ENCODE measurements around the gene VASH2.

Gene VASH2

GRCh38 chr1:212930986-212931678 is 19.2 kb upstream of the VASH2 start:
- FAIRE-seq, result no peak

DNA sequence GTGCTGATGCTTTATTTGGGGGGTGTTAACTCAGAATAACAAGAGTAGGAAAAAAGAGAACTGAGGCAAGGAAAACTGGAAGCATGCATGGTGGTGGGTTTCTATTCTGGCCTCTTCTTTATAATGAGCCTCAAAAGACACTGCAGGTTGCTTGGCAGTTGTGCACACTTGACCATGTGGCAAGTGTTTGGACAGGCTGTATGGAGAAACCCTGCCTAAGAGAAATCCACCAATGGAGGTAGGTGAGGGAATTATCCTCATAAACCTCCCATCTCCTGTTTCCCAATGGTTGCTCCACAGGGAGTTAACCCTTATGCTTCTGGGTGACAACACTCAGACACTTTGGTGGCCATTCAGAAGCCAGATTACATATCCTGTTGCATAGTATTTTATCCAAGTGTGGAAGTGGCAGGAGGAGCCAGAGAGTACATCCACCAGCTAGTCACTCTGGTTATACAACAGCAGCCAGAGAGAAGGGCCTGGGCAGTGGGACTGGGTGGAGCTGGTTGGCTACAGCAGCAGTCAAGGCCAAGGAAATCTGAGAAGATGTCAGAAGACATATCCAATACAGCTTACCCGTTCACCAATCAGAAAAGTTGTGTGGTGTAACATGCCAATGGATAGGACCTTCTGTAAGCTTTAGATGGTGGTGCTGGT is 16.4 kb upstream of the VASH2 start:
- no peak for FAIRE-seq

- no peak for FAIRE-seq
These were observed 14.9 kb upstream of the VASH2 start for GRCh38 chr1:212935387-212935981.

- no peak for FAIRE-seq
These were observed 13.3 kb upstream of the VASH2 start for GRCh38 chr1:212937034-212937433.

DNA sequence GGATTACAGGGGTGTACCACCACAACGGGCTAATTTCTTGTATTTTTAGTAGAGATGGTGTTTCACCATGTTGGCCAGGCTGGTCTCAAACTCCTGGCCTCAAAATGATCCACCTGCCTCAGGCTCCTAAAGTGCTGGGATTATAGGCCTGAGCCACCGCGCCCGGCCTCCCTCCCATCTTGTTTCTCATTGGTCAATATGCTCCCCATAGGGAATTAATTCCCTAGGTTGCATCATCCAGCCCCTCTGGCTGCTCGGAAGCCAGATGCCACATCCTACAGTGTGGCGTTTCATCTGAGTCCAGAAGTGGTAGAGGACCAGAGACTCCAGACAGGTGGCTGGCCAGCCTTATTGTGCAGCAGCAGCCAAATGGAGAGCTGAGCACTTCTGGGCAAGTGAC is 11.5 kb upstream of the VASH2 start:
- no peak for FAIRE-seq

- no peak for FAIRE-seq
These were observed 8.9 kb upstream of the VASH2 start for GRCh38 chr1:212941452-212941851.

GRCh38 chr1:212942679-212943392 is 7.5 kb upstream of the VASH2 start:
- no peak for FAIRE-seq

DNA sequence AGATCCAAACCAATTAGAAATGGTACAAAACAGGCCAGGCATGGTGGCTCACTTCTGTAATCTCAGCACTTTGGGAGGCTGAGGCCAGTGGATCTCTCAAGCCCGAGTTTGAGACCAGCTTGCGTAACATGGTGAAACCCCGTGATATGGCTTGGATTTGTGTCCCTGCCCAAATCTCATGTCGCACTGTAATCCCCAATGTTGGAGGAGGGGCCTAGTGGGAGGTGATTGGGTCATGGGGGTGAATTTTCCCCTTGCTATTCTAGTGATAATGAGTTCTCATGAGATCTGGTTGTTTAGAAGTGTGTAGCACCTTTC is 7.0 kb upstream of the VASH2 start:
- no peak for FAIRE-seq

DNA sequence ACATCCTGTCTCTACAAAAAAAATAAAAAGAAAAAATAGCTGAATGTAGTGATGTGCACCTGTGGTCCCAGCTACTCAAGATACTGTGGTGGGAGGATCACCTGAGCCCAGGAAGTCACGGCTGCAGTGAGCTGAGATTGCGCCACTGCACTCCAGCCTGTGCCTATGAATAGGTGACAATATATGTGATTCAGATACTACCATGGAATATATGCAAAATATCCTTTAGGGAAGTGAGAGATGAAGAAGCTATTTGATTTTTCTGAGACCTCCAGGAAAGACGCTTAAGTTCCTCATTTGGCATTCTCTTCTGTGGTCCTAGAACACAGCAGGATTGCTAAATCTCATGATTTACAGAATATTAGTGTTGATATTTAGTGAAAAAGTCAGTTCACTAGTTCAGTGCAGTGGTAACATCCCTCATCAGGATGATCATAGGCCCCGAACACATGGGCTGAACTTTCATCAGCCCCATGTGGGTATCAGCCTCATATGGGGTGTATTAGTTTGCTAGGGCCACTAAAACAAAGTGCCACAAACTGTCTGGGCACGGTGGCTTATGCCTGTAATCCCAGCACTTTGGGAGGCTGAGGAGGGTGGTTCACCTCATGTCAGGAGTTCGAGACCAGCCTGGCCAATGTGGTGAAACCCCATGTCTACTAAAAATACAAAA is 6.0 kb upstream of the VASH2 start:
- FAIRE-seq, result no peak

- FAIRE-seq, result no peak
These were observed 5.3 kb upstream of the VASH2 start for GRCh38 chr1:212945056-212945455.

- FAIRE-seq, result no peak
These were observed 4.7 kb upstream of the VASH2 start for GRCh38 chr1:212945463-212946160.

GRCh38 chr1:212946872-212947271 is 3.5 kb upstream of the VASH2 start:
- no peak for FAIRE-seq

DNA sequence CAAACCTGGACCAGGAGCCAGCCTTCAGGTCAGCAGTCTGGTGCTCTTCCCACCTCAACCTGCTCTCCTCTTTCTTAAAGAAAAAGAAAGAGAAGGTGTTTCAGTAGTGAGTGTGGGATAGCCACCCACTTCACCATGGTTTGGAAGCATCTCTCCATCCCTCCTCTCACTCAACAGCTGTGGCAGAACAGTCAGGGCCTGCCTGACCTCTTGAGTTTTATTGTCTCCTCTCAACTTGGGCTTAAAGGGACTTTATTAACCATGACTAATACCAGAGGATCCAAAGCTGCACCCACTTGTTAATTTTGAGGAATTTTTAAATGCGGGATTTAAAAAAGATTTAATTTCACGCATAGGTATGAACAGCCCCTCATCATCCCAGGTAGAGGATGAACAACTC is 570 bp upstream of the VASH2 start:
- no peak for FAIRE-seq

DNA sequence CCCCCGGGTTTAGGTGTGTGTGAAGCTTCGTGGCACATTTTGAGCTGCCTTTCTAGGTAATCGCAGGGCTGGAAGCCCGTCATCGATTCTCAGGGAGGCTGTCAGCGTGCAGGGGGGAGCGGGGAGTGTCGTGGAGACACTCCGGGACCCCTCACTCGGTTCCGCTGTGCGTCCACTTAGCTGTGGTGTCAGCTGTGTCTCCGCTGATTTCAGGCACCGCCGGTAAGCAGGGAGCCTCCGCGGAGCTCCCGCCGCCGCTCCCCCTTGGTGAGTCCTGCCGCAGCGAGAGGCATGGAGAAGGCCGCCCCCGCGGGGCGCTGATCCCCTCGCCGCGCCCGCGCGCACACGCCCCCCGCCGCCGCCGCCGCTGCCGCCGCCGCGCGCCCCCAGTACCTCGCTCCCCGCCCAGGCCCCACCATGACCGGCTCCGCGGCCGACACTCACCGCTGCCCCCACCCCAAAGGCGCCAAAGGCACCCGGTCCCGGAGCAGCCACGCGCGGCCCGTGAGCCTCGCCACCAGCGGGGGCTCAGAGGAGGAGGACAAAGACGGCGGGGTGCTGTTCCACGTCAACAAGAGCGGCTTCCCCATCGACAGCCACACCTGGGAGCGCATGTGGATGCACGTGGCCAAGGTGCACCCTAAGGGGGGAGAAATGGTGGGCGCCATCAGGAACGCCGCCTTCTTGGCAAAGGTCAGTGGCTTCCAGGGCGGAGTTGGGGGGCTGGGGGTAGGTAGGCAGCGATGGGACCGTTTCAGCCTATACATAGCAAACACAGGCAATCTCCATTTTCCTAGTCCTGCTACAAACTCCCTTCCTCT is 995 bp downstream of the VASH2 start:
- no peak for FAIRE-seq

- FAIRE-seq, result no peak
These were observed 1.8 kb downstream of the VASH2 start for GRCh38 chr1:212951947-212952640.

DNA sequence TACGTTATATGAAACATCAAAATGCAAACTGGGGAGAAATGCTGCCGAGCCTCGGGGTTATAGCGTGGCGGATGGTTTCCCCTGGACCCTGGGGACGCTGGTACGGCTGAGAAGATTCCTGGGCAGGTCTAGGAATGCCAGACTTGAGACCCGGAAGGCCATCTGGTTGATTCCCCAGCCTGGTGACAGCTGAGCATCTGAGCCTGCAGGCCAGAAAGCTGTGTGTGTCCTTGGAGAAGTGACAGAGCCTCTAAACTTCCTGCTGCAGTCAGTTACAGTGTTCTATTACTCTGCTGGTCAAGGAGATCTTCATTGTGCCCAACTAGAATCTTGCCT is 2.3 kb downstream of the VASH2 start:
- FAIRE-seq, result no peak

GRCh38 chr1:212953321-212953720 is 3.0 kb downstream of the VASH2 start:
- no peak for FAIRE-seq

DNA sequence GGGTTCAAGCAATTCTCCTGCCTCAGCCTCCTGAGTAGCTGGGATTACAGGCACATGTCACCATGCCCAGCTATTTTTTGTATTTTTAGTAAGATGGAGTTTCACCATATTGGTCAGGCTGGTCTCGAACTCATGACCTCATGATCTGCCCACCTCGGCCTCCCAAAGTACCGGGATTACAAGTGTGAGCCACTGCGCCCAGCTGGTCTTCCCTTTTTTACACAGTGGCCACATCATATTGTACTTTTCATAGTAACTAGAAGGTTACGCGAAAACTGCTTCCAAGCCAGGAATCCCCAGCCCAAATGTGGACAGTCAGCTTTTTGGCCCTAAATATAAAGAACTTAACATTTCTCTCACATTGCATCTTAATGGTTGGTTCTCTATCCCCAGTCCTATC is 4.2 kb downstream of the VASH2 start:
- no peak for FAIRE-seq

- FAIRE-seq, result no peak
These were observed 4.8 kb downstream of the VASH2 start for GRCh38 chr1:212955098-212955497.

- no peak for FAIRE-seq
These were observed 5.8 kb downstream of the VASH2 start for GRCh38 chr1:212955961-212956620.

GRCh38 chr1:212957546-212957945 is 7.2 kb downstream of the VASH2 start:
- no peak for FAIRE-seq

Data from G401.6 (cell line).